K562 (cell line): ENCODE data around the gene DPP9. TPM values are rescaled to one million over a fixed set of nuclear protein-coding genes. Genes with fewer than 3 reads are reported as not detected.
A peak's percentile ranks its signal among the peaks of the same experiment; 100 is the strongest.

ENCODE experiments used
- ETS2 ChIP-seq: IDR thresholded peaks from 2 replicates; pipeline ENCODE4 v1.6.1; 2016; ENCODE audit warnings: borderline replicate concordance, missing genetic modification characterization, mild to moderate bottlenecking, moderate library complexity, missing compliant biosample characterization; ENCODE audit not compliant: poor library complexity, severe bottlenecking
- HCFC1 ChIP-seq: IDR thresholded peaks from 2 replicates; pipeline ENCODE4 v1.6.1; 2012; ENCODE audit warnings: low read depth, low read length, improper control_type of control experiment
- MCM7 ChIP-seq, 2 experiments: fragments of 450-650 bp; IDR thresholded peaks; 2 replicates each; pipeline ENCODE4 v1.6.1; 2016 to 2018
- MTA3 ChIP-seq: fragments of 450-650 bp; formaldehyde crosslinking; IDR thresholded peaks from 2 replicates; pipeline ENCODE4 v1.6.1; 2017; ENCODE audit warnings: mild to moderate bottlenecking, borderline replicate concordance
- NELFE ChIP-seq: IDR thresholded peaks from 2 replicates; pipeline ENCODE4 v1.6.1; 2011; ENCODE audit warnings: mild to moderate bottlenecking; ENCODE audit not compliant: insufficient read depth, insufficient read length
- NEUROD1 ChIP-seq: fragments of 150-350 bp; IDR thresholded peaks from 2 replicates; pipeline ENCODE4 v1.6.1; 2014; ENCODE audit warnings: borderline replicate concordance, low read length, low read depth; ENCODE audit not compliant: partially characterized antibody
- NRF1 ChIP-seq, 2 experiments: fragments of 450-650 bp; IDR thresholded peaks in 1 of 2; conservative IDR thresholded peaks in 1 of 2; 2 replicates each; pipeline ENCODE4 v1.6.1; 2014; ENCODE audit warnings: mild to moderate bottlenecking in 2 of 2
- PML ChIP-seq: IDR thresholded peaks from 2 replicates; pipeline ENCODE4 v1.6.1; 2012; ENCODE audit warnings: low read length, inconsistent platforms
- RBM17 ChIP-seq: fragments of 200-400 bp; formaldehyde crosslinking; IDR thresholded peaks from 2 replicates; pipeline ENCODE4 v1.6.1; 2017; ENCODE audit warnings: low read depth, mild to moderate bottlenecking, low read length, borderline replicate concordance
- RBM25 ChIP-seq: fragments of 200-400 bp; formaldehyde crosslinking; IDR thresholded peaks from 2 replicates; pipeline ENCODE4 v1.6.1; 2018; ENCODE audit warnings: low read length, low read depth, moderate library complexity; ENCODE audit not compliant: severe bottlenecking
- SIN3B ChIP-seq: fragments of 450-650 bp; IDR thresholded peaks from 2 replicates; pipeline ENCODE4 v1.6.1; 2017; ENCODE audit warnings: low read depth, mild to moderate bottlenecking, moderate library complexity
- SPI1 ChIP-seq: IDR thresholded peaks from 2 replicates; pipeline ENCODE4 v1.6.1; 2011; ENCODE audit warnings: low read depth, low read length, control low read depth, borderline replicate concordance
- ZNF785 ChIP-seq: fragments of 250-450 bp; sonication (Bioruptor Pico); IDR thresholded peaks from 2 replicates; pipeline ENCODE4 v1.4.0; 2020; ENCODE audit warnings: mild to moderate bottlenecking
- polyA plus RNA-seq, 8 experiments: library from polyadenylated mRNA; depleted of rRNA in 4 of 8; stranded (reverse) in 5 of 8; unstranded in 3 of 8; fragments of >200 nt; fragmentation: Nextera tagmentation in 2 of 8; fragmentation: Illumina TruSeq in 1 of 8; extraction: Ambion mirVana in 2 of 8; extraction: Trizol in 1 of 8; gene quantifications; 2 replicates each; pipeline versions ENCODE4 v1.2.1 to v1.2.3, GENCODE V29; 2011 to 2014; ENCODE audit warnings: inconsistent platforms in 1 of 8, missing spikeins in 1 of 8
- total RNA-seq, 7 experiments: library from RNA; depleted of rRNA in 6 of 7; stranded (reverse); fragments of >200 nt in 6 of 7; fragmentation: Illumina TruSeq in 2 of 7; extraction: Trizol in 2 of 7; gene quantifications; 2 replicates each; pipeline versions ENCODE4 v1.2.1 to v1.2.3, GENCODE V29; 2011 to 2021; ENCODE audit warnings: low replicate concordance in 1 of 7
- TF ChIP-seq, protein P1 (sequence below): fragments of 450-650 bp; formaldehyde crosslinking; IDR thresholded peaks from 2 replicates; pipeline ENCODE4 v1.4.0; 2020; ENCODE audit warnings: mild to moderate bottlenecking, moderate library complexity
- TF ChIP-seq, protein P2 (sequence below): fragments of 450-650 bp; IDR thresholded peaks from 2 replicates; pipeline ENCODE4 v1.6.1; 2016; ENCODE audit warnings: low read depth
- TF ChIP-seq, protein P3 (sequence below): sonication (generic); formaldehyde crosslinking; IDR thresholded peaks from 2 replicates; pipeline ENCODE4 v1.9.0; 2022; ENCODE audit warnings: mild to moderate bottlenecking, missing genetic modification reagents
- TF ChIP-seq, protein P4 (sequence below): sonication (generic); formaldehyde crosslinking; IDR thresholded peaks from 2 replicates; pipeline ENCODE4 v1.8.0; 2022; ENCODE audit warnings: mild to moderate bottlenecking, missing genetic modification reagents

Gene DPP9
- total and polyA plus RNA-seq, 9 of the 15 experiments (the other 6 are each of a cell fraction or from before 2014, with no cell fraction given), result 0.90 to 66.7 (median 24.5) TPM

DNA sequence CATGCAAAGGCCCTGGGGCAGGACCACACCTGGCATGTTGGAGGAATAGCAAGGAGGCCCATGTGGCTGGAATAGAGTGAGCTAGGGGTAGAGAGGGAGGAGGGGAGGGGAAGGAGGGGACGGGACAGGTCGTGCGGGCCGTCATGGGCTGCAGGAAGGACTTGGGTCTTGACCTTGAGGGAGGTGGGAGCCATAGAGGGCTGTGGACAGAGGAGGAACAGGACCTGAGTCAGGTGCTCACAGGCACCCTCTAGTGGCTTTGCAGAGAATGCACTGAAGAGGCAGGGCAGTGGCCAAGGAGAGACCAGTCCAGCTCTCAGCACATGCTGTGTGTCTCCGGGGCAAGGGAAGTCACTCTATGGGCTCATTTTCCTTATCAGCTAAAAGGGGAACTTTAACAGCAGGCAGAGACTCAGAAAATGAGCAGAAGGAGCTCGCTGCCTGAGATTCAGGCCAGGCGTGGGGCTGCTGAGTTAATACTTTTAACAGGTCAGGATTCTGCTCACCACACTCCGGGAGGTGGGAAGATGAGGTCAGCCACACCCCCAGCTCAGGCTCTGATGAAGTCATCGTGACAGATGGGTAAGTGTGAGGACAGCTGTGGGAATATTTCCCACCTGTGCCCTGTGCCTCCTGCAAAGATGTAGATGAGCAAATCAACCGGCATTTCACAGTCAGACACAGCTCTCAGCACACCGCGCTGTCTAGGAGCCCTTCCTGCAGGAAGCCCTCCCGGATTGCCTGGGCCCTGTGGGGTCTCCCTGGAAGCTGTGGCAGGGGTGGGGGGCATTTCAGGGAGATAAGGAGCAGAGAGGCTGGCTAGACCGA, 90.3 kb downstream of the DPP9 start (continued):
- TF ChIP-seq, protein P1, sequence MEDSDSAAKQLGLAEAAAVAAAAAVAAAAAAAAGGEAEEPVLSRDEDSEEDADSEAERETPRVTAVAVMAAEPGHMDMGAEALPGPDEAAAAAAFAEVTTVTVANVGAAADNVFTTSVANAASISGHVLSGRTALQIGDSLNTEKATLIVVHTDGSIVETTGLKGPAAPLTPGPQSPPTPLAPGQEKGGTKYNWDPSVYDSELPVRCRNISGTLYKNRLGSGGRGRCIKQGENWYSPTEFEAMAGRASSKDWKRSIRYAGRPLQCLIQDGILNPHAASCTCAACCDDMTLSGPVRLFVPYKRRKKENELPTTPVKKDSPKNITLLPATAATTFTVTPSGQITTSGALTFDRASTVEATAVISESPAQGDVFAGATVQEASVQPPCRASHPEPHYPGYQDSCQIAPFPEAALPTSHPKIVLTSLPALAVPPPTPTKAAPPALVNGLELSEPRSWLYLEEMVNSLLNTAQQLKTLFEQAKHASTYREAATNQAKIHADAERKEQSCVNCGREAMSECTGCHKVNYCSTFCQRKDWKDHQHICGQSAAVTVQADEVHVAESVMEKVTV (CRISPR knock-in tag), result no peak
- 0 out of 2 replicates have a peak, but pooled peaks have one; percentile 28 for TF ChIP-seq PML
- peak; percentile 44 for TF ChIP-seq NEUROD1
- TF ChIP-seq, protein P2, sequence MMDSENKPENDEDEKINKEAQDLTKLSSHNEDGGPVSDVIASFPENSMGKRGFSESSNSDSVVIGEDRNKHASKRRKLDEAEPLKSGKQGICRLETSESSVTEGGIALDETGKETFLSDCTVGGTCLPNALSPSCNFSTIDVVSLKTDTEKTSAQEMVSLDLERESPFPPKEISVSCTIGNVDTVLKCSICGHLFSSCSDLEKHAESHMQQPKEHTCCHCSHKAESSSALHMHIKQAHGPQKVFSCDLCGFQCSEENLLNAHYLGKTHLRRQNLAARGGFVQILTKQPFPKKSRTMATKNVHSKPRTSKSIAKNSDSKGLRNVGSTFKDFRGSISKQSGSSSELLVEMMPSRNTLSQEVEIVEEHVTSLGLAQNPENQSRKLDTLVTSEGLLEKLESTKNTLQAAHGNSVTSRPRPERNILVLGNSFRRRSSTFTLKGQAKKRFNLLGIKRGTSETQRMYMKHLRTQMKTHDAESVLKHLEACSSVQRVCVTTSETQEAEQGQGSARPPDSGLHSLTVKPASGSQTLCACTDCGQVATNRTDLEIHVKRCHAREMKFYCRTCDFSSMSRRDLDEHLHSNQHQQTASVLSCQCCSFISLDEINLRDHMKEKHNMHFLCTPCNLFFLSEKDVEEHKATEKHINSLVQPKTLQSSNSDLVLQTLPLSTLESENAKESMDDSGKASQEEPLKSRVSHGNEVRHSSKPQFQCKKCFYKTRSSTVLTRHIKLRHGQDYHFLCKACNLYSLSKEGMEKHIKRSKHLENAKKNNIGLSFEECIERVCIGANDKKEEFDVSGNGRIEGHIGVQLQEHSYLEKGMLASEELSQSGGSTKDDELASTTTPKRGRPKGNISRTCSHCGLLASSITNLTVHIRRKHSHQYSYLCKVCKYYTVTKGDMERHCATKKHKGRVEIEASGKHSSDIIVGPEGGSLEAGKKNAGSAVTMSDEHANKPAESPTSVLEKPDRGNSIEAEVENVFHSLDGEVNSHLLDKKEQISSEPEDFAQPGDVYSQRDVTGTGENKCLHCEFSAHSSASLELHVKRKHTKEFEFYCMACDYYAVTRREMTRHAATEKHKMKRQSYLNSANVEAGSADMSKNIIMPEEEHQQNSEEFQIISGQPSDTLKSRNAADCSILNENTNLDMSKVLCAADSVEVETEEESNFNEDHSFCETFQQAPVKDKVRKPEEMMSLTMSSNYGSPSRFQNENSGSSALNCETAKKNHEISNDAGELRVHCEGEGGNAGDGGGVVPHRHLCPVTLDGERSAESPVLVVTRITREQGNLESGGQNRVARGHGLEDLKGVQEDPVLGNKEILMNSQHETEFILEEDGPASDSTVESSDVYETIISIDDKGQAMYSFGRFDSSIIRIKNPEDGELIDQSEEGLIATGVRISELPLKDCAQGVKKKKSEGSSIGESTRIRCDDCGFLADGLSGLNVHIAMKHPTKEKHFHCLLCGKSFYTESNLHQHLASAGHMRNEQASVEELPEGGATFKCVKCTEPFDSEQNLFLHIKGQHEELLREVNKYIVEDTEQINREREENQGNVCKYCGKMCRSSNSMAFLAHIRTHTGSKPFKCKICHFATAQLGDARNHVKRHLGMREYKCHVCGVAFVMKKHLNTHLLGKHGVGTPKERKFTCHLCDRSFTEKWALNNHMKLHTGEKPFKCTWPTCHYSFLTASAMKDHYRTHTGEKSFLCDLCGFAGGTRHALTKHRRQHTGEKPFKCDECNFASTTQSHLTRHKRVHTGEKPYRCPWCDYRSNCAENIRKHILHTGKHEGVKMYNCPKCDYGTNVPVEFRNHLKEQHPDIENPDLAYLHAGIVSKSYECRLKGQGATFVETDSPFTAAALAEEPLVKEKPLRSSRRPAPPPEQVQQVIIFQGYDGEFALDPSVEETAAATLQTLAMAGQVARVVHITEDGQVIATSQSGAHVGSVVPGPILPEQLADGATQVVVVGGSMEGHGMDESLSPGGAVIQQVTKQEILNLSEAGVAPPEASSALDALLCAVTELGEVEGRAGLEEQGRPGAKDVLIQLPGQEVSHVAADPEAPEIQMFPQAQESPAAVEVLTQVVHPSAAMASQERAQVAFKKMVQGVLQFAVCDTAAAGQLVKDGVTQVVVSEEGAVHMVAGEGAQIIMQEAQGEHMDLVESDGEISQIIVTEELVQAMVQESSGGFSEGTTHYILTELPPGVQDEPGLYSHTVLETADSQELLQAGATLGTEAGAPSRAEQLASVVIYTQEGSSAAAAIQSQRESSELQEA, result no peak
- TF ChIP-seq SPI1, result peak; percentile 59; the same call in 1 of the 2 replicates
- TF ChIP-seq ETS2 (tag), result no peak
- TF ChIP-seq, protein P3, sequence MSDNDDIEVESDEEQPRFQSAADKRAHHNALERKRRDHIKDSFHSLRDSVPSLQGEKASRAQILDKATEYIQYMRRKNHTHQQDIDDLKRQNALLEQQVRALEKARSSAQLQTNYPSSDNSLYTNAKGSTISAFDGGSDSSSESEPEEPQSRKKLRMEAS (CRISPR knock-in tag), result peak; percentile 82
- TF ChIP-seq ZNF785 (CRISPR knock-in tag), result no peak
- TF ChIP-seq HCFC1, result peak; percentile 31; the same call in 1 of the 2 replicates
- peak; percentile 56 to 68 for TF ChIP-seq NRF1 (conservative IDR thresholded peaks at IDR 0.05 in 1 of 2, IDR thresholded peaks at IDR 0.05 in 1 of 2)
- TF ChIP-seq RBM17, result no peak
- peak; percentile 98 for TF ChIP-seq RBM25
- TF ChIP-seq, protein P4, sequence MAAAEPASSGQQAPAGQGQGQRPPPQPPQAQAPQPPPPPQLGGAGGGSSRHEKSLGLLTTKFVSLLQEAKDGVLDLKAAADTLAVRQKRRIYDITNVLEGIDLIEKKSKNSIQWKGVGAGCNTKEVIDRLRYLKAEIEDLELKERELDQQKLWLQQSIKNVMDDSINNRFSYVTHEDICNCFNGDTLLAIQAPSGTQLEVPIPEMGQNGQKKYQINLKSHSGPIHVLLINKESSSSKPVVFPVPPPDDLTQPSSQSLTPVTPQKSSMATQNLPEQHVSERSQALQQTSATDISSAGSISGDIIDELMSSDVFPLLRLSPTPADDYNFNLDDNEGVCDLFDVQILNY, result no peak
- no peak for TF ChIP-seq MCM7 (IDR thresholded peaks at IDR 0.05)
- TF ChIP-seq NELFE, result no peak
- peak; percentile 77; the same call in 1 of the 2 replicates for TF ChIP-seq MTA3
- TF ChIP-seq SIN3B, result no peak
